ENCODE measurements around the gene PITPNC1. TPM values are rescaled to one million over a fixed set of nuclear protein-coding genes. Genes with fewer than 3 reads are reported as not detected.
"Not testable (repeated sequence)": the region's sequence is repeated elsewhere in the genome, so short reads cannot be mapped to it uniquely, and the experiment has no call there.

Gene PITPNC1
- total RNA-seq, 4 donors from 2014 or later = 1.9 to 12.4 (median 5.2) TPM

DNA sequence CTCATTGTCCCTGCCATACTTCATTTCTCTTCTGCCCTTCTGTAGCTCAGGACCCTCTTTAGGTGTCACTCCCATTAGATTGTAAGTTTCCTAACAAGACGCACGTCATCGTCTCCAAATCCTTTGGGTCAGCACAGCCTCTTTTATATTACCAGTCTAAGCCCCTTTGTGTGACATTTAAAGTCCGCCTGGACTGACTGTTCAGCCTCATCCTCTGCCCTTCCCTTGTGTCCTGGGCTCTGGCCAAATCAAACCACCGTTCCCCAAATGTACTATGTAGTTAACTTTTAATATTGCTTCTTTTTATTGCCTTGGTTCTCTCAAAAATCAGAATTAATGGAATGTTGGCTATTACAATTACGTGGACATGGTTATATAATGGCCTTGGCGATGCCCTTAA is 38.2 kb downstream of the PITPNC1 start:
- no peaks in the 10 kb centered on the region for H3K36me3 ChIP-seq
- no peak for DNase-seq
- no peak overlapping the region for H3K27ac ChIP-seq
- TF ChIP-seq POLR2A (IDR thresholded peaks at IDR 0.05) = no peak
- TF ChIP-seq, protein P1, sequence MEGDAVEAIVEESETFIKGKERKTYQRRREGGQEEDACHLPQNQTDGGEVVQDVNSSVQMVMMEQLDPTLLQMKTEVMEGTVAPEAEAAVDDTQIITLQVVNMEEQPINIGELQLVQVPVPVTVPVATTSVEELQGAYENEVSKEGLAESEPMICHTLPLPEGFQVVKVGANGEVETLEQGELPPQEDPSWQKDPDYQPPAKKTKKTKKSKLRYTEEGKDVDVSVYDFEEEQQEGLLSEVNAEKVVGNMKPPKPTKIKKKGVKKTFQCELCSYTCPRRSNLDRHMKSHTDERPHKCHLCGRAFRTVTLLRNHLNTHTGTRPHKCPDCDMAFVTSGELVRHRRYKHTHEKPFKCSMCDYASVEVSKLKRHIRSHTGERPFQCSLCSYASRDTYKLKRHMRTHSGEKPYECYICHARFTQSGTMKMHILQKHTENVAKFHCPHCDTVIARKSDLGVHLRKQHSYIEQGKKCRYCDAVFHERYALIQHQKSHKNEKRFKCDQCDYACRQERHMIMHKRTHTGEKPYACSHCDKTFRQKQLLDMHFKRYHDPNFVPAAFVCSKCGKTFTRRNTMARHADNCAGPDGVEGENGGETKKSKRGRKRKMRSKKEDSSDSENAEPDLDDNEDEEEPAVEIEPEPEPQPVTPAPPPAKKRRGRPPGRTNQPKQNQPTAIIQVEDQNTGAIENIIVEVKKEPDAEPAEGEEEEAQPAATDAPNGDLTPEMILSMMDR (IDR thresholded peaks at IDR 0.05) = no peak
- H3K9me3 ChIP-seq = no peaks in the 10 kb centered on the region
- no peaks in the 10 kb centered on the region for H3K27me3 ChIP-seq
- H3K4me1 ChIP-seq = peaks cover 0 to 13% (median 0%) of the 10 kb centered on the region in 4 donors
- H3K4me3 ChIP-seq = no peak overlapping the region

DNA sequence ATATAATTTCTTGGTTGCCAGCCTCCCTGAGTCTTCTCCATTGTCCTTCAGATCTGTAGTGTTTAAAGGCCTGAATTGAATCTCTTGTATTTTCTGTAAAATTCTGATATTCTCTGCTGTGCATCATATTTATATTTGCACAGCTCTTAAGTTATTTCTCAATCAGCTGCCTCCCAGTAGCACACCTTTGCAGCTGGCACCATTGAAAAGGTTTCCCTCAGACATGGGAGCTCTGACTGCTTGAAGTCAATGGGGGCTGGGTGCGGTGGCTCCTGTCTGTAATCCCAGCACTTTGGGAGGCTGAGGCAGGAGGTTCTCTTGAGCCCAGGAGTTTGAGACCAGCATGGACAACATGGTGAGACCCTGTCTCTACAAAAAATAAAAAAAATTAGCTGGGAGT is 40.4 kb downstream of the PITPNC1 start:
- no peaks in the 10 kb centered on the region for H3K36me3 ChIP-seq
- no peaks in the 10 kb centered on the region for H3K9me3 ChIP-seq
- no peaks in the 10 kb centered on the region for H3K27me3 ChIP-seq
- no peak for DNase-seq
- H3K4me1 ChIP-seq = peaks cover 0 to 17% (median 6%) of the 10 kb centered on the region in 4 donors
- no peak overlapping the region for H3K27ac ChIP-seq
- H3K4me3 ChIP-seq = no peak overlapping the region
- no peak for TF ChIP-seq POLR2A (IDR thresholded peaks at IDR 0.05)
- TF ChIP-seq, protein P1 (IDR thresholded peaks at IDR 0.05) = no peak

DNA sequence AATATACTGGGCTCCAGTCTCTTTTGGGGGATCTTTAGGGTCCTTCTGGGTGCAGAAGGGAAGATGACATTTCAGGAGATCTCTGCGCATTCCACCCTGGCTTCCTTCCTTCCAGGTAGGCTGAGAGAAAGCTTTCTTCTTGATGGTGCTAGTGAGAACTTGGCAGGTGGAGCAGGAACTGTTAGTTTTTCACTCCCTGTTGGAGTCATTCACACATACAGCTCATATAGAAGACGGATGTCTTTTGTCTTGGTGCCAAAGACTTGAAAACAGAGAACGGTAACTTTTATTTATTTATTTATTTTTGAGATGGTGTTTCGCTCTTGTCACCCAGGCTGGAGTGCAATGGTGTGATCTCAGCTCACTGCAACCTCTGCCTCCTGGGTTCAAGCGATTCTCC is 43.9 kb downstream of the PITPNC1 start:
- peaks cover 0 to 27% (median 7%) of the 10 kb centered on the region in 4 donors for H3K4me1 ChIP-seq
- peak overlapping the region; percentile 62 to 94 (median 80) for H3K27ac ChIP-seq
- no peaks in the 10 kb centered on the region for H3K36me3 ChIP-seq
- DNase-seq = no peak
- H3K27me3 ChIP-seq = no peaks in the 10 kb centered on the region
- no peak for TF ChIP-seq POLR2A (IDR thresholded peaks at IDR 0.05)
- TF ChIP-seq, protein P1 (IDR thresholded peaks at IDR 0.05) = no peak
- H3K4me3 ChIP-seq = no peak overlapping the region
- no peaks in the 10 kb centered on the region for H3K9me3 ChIP-seq

DNA sequence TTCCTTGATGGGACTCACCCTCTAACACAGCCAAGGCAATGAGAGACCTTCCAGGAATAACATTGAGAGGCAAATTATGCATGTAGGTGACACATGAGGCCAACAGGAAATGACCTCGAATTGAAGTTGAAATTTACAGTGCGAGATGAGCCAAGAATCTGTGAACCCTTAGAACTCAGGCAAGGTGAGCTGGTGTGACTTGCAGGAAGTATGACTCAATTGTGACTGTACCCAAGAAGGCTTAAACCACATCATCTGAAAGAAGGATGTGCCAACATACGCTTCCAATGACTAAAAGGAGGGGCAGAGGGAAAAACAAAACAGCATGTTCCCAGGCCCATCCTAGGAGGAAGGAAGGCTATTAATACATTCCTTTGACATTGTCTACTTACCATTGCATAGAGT is 44.8 kb downstream of the PITPNC1 start:
- no peaks in the 10 kb centered on the region for H3K36me3 ChIP-seq
- peak in 1 of 3 donors; percentile 77 for DNase-seq
- no peak overlapping the region for H3K4me3 ChIP-seq
- no peaks in the 10 kb centered on the region for H3K9me3 ChIP-seq
- H3K27ac ChIP-seq = peak overlapping the region; percentile 62 to 94 (median 80)
- TF ChIP-seq, protein P1 (IDR thresholded peaks at IDR 0.05) = peak in 1 of 6 experiments; percentile 12
- no peak for TF ChIP-seq POLR2A (IDR thresholded peaks at IDR 0.05)
- H3K27me3 ChIP-seq = no peaks in the 10 kb centered on the region
- peaks cover 0 to 27% (median 7%) of the 10 kb centered on the region in 4 donors for H3K4me1 ChIP-seq

DNA sequence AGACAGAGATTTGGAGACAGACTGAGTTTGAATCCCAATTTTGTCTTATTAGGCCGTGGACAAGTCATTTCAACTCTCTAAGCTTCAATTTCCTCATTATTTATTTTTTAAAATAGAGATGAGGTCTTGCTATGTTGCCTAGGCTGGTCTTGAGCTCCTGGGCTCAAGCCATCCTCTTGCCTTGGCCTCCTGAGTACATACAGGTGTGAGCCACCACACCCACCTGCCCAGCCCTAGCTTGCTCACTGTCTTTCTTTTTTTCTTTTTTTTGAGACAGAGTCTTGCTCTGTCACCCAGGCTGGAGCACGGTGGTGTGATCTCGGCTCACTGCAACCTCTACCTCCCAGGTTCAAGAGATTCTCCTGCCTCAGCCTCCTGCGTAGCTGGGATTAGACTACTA is 45.2 kb downstream of the PITPNC1 start:
- not testable (repeated sequence) for H3K9me3 ChIP-seq, H3K4me3 ChIP-seq, H3K27me3 ChIP-seq, H3K36me3 ChIP-seq
- DNase-seq = peak in 2 of 3 donors; percentile 56 to 69
- peak overlapping the region; percentile 59 to 94 (median 78) for H3K27ac ChIP-seq
- TF ChIP-seq POLR2A (IDR thresholded peaks at IDR 0.05) = peak in 1 of 2 donors; percentile 11
- H3K4me1 ChIP-seq = peaks cover 0 to 27% (median 7%) of the 10 kb centered on the region in 4 donors

DNA sequence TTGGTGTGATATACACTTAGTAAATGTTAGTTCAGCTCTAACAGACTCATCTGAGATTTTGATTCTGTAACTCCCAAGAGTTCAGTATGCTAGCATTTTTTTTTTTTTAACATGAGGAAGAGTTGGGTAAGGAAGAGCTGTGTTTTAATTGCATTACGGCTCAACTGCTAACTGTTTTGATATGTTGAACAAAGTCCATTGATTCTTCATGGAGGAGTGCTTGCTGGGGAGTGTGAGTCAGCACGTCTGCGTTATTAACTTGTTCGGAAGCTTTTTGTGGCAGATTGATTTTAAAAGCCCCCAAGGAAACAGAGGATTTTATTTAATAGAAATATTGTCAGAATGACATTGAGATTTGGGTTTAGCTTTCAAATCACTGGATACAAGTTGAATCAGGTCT is 45.8 kb downstream of the PITPNC1 start:
- Histone ChIP-seq H3K4me1 (peaks cover 0 to 27% (median 7%) of the 10 kb centered on the region in 4 donors), H3K4me3 (no peak overlapping the region), H3K27me3 (no peaks in the 10 kb centered on the region), H3K9me3 (no peaks in the 10 kb centered on the region), H3K36me3 (no peaks in the 10 kb centered on the region), H3K27ac (peak overlapping the region; percentile 59 to 94 (median 78))
- DNase-seq = peak in 1 of 3 donors; percentile 58
- TF ChIP-seq POLR2A (IDR thresholded peaks at IDR 0.05) = no peak
- TF ChIP-seq, protein P1 (IDR thresholded peaks at IDR 0.05) = no peak

Measured in Peyer's patch (tissue), 4 donors.